Measurements from ENCODE around the gene USP34.
"Not testable (repeated sequence)": the region's sequence is repeated elsewhere in the genome, so short reads cannot be mapped to it uniquely, and the experiment has no call there.

The USP34 gene

DNA sequence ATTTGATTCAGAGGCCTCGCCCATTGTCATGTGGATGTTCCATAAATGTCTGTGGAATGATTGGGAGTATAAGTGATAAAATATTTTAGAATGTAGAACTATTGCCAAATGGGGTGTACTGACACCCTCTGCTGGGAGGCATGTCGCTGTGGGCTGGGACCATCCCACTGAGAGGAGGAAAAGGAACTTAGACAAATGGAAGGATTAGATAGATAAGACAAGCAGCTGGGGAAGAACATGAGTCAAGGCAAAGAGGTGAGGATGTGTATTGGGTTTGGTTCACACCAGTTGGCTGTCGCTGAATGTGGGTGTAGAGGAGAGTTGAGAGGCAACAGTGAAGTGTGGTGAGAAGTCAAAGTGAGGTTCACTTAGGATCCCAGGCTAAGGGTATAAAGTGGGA lies 304.9 kb downstream of the USP34 start:
- no peak overlapping the region for H3K4me3 ChIP-seq (ENCODE audit: low read length)
- TF ChIP-seq, protein P1, sequence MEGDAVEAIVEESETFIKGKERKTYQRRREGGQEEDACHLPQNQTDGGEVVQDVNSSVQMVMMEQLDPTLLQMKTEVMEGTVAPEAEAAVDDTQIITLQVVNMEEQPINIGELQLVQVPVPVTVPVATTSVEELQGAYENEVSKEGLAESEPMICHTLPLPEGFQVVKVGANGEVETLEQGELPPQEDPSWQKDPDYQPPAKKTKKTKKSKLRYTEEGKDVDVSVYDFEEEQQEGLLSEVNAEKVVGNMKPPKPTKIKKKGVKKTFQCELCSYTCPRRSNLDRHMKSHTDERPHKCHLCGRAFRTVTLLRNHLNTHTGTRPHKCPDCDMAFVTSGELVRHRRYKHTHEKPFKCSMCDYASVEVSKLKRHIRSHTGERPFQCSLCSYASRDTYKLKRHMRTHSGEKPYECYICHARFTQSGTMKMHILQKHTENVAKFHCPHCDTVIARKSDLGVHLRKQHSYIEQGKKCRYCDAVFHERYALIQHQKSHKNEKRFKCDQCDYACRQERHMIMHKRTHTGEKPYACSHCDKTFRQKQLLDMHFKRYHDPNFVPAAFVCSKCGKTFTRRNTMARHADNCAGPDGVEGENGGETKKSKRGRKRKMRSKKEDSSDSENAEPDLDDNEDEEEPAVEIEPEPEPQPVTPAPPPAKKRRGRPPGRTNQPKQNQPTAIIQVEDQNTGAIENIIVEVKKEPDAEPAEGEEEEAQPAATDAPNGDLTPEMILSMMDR (conservative IDR thresholded peaks at IDR 0.05; ENCODE audit: low read length) = no peak
- DNase-seq (ENCODE audit: low read depth) = peak; percentile 16

DNA sequence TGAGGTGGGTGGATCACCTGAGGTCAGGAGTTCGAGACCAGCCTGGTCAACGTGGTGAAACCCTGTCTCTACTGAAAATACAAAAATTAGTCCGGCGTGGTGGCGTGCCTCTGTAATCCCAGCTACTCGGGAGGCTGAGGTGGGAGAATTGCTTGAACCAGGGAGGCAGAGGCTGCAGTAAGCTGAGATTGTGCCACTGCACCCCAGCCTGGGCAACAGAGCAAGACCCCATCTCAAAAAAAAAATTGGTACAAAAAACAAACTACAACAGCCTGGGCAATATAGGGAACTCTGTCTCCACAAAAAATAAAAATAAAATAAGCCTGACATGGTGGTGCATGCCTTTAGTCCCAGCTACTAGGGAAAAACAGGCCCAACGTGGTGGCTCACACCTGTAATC lies 305.8 kb downstream of the USP34 start:
- DNase-seq (ENCODE audit: low read depth); H3K4me3 ChIP-seq (ENCODE audit: low read length): not testable (repeated sequence)

DNA sequence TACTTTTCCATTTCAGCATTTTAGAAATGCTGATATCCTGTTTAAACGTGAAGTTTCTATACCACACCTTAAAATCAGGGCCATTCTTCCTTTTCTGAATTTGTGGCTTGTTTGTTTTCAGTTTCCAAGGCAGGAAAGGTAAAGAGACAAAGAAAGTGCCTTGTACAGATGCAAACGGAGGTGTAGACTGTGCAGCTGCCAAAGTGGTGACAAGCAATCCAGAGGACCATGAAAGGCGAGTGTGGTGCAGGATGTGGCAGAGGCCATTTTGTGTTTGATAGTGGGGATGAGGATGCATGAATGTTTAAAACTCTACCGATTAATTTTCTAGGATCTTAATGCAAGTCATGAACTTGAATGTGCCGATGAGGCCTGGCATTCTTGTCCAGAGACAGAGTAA lies 308.2 kb downstream of the USP34 start:
- TF ChIP-seq, protein P1 (conservative IDR thresholded peaks at IDR 0.05; ENCODE audit: low read length) = no peak
- no peak for DNase-seq (ENCODE audit: low read depth)
- no peak overlapping the region for H3K4me3 ChIP-seq (ENCODE audit: low read length)

DNA sequence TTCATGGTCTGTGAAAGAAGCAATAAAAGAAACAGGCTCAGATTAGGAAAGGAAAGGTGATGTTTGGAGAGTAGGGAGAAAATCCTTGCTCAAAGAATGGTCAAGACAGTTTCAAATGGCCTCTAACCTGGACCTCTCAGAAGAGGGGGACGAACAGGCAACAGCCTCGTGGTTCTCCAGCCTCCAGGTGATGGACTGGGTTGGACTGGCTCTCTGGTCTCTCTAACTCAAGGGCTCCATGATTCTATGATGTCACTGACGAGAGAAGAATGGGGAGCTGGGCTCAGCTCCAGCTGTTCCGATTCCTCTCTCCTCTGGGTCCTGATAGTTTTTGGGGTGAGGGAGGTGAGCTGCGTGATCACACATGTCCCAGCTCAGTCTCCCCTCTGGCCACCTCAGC lies 309.0 kb downstream of the USP34 start, which contains the start of gene C2orf74:
C2orf74 (plus strand) TSS at position 301 of the 400 bp plus-strand sequence. CDS start 327 bp downstream, outside the sequence.
- TF ChIP-seq, protein P1 (conservative IDR thresholded peaks at IDR 0.05; ENCODE audit: low read length) = no peak
- no peak for DNase-seq (ENCODE audit: low read depth)
- H3K4me3 ChIP-seq (ENCODE audit: low read length) = no peak within 1 kb of the TSS

DNA sequence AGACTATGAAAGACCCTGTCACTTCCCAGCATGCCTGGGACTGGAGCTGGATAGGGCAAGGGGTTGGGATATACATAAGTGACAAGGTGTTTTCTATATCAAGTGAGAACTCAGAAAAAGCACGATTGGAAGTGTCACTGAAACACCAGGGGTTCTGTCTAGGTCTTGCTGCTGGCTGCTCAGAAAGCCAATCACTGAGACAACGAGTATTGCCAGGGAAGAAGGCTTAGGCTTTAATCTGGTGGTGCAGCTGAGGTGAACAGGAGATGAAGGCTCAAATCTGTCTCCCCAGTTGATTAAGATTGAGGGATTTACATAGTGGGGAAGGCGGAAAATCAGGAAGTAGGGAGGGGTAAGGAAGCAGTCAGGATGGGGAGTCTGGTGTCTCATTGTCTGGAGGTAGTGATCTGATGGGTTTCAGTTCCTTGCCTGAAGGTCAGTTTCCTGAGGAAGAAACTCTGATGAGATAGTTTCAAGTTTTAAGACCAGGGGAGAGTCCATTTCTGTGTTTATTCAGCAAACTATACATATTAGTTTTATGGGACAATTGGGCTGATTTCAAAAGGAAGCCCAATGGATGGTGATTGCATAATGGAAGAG lies 312.4 kb downstream of the USP34 start:
- no peak overlapping the region for H3K4me3 ChIP-seq (ENCODE audit: low read length)
- TF ChIP-seq, protein P1 (conservative IDR thresholded peaks at IDR 0.05; ENCODE audit: low read length) = no peak
- DNase-seq (ENCODE audit: low read depth) = no peak

DNA sequence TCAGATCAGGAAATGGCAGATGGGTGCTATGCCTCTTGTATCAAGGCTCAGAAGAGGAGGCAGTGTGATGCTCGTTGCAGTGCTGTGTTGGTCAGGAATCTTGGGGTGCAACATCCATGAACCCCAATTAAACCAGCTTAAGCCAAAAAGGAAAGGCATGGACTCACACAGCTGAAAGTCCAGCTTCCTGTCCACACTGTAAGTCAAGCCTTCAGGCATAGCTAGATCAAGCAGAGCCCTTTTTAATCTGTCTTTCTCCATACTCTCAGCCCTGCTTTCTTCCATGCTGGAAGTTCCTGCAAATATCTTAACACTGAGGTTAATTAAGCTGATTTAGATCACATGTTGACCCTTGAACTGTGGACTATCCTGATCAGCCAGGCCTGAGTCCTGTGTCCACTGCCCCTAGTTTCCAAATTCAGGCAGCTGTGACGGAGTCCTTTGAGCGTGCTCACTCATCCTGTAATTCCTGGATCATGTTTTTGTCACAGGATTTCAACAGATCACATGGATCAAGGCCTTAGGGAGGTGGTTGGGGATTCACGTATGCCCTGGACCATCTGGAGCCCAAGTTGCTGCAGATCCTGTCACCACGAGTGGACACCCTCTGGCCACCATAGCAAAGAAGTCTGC lies 313.4 kb downstream of the USP34 start:
- TF ChIP-seq, protein P1 (conservative IDR thresholded peaks at IDR 0.05; ENCODE audit: low read length) = no peak
- no peak for DNase-seq (ENCODE audit: low read depth)

DNA sequence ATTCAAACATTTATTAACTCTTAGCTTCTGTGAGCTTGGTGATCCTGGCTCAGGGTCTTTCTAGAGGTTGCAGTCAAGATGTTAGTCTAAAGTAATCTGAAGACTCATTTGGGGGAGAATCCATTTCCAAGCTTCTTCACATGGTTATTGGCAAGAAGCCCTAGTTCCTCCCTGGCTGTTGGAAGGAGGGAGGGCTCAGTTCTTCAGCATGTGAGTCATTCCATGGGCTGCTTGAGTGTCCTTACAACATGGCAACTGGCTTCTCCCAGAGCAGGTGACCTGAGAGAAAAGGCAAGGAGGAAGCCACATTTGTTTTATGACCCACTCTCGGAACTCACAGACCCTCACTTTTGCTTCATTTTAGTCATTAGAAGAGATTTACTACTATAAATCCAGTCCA lies 319.5 kb downstream of the USP34 start:
- TF ChIP-seq, protein P1 (conservative IDR thresholded peaks at IDR 0.05; ENCODE audit: low read length) = no peak
- no peak overlapping the region for H3K4me3 ChIP-seq (ENCODE audit: low read length)
- DNase-seq (ENCODE audit: low read depth) = peak; percentile 8

More for the DNA sequence above, 313.4 kb downstream of the USP34 start:
- H3K4me3 ChIP-seq (ENCODE audit: low read length) = no peak overlapping the region
